Measurements from ENCODE around the gene ZNF436. TPM values are rescaled to one million over a fixed set of nuclear protein-coding genes. Genes with fewer than 3 reads are reported as not detected.

ZNF436 gene
- total RNA-seq, 1 donor from 2014 or later: 14.2 TPM

Other genes starting within 250 kb of the ZNF436 start
- gene LUZP1, start 201.0 kb downstream of the ZNF436 start, total RNA-seq: 40.8 TPM
- 7.0 TPM for gene HTR1D, start 152.3 kb downstream of the ZNF436 start, total RNA-seq
- 83.3 TPM for gene HNRNPR, start 25.6 kb downstream of the ZNF436 start, total RNA-seq
- gene TCEA3, start 54.9 kb upstream of the ZNF436 start, total RNA-seq: 32.0 TPM
- gene ASAP3, start 114.3 kb upstream of the ZNF436 start, total RNA-seq: 40.1 TPM
- gene E2F2, start 161.4 kb upstream of the ZNF436 start, total RNA-seq: 0.46 TPM
- 48.9 TPM for gene ID3, start 189.7 kb upstream of the ZNF436 start, total RNA-seq

Measured in mucosa of gallbladder (tissue), 1 donor.